Germinal center (tissue), 1 donor: ENCODE results near the gene TRIM9.
A peak's percentile ranks its signal among the peaks of the same experiment; 100 is the strongest.

Experiments used
- DNase-seq: peaks from one replicate; pipeline ENCODE4 v3.0.0; 2012; ENCODE audit warnings: mixed read lengths, low spot score

Gene TRIM9

GRCh38 chr14:51056421-51056820 is 38.5 kb downstream of the TRIM9 start:
- DNase-seq = no peak

GRCh38 chr14:51053157-51053556 is 41.7 kb downstream of the TRIM9 start:
- DNase-seq = no peak

- no peak for DNase-seq
Observed at GRCh38 chr14:51044961-51045360, 49.9 kb downstream of the TRIM9 start.

- DNase-seq = peak; percentile 14
Observed at GRCh38 chr14:51041883-51042282, 53.0 kb downstream of the TRIM9 start.

GRCh38 chr14:51041108-51041531 is 53.8 kb downstream of the TRIM9 start:
- DNase-seq = no peak

- DNase-seq = peak; percentile 70
Observed at GRCh38 chr14:51039252-51039651, 55.7 kb downstream of the TRIM9 start.

- DNase-seq = no peak
Observed at GRCh38 chr14:51035611-51036192, 59.2 kb downstream of the TRIM9 start.

GRCh38 chr14:51028851-51029754 is 65.8 kb downstream of the TRIM9 start:
- no peak for DNase-seq

- no peak for DNase-seq
Observed at GRCh38 chr14:51028361-51028760, 66.5 kb downstream of the TRIM9 start.

GRCh38 chr14:51024377-51024776 is 70.5 kb downstream of the TRIM9 start:
- DNase-seq = no peak

GRCh38 chr14:51023964-51024363 is 70.9 kb downstream of the TRIM9 start:
- no peak for DNase-seq

- no peak for DNase-seq
Observed at GRCh38 chr14:51022769-51023168, 72.1 kb downstream of the TRIM9 start.

GRCh38 chr14:51020024-51020710 is 74.7 kb downstream of the TRIM9 start:
- DNase-seq = no peak

- DNase-seq = no peak
Observed at GRCh38 chr14:51019089-51019488, 75.8 kb downstream of the TRIM9 start.

GRCh38 chr14:51018521-51018920 is 76.4 kb downstream of the TRIM9 start:
- no peak for DNase-seq

GRCh38 chr14:51014625-51015024 is 80.3 kb downstream of the TRIM9 start:
- DNase-seq = no peak

GRCh38 chr14:51014086-51014485 is 80.8 kb downstream of the TRIM9 start:
- DNase-seq = no peak

- DNase-seq = no peak
Observed at GRCh38 chr14:51012055-51012454, 82.8 kb downstream of the TRIM9 start.

- DNase-seq = no peak
Observed at GRCh38 chr14:51008446-51008845, 86.5 kb downstream of the TRIM9 start.

- DNase-seq = no peak
Observed at GRCh38 chr14:51006781-51007211, 88.1 kb downstream of the TRIM9 start.

- no peak for DNase-seq
Observed at GRCh38 chr14:51006324-51006723, 88.6 kb downstream of the TRIM9 start.

GRCh38 chr14:51004801-51005526 is 89.9 kb downstream of the TRIM9 start:
- DNase-seq = no peak
